GM12878 (cell line): ENCODE data around the gene GMPR2. TPM values are rescaled to one million over a fixed set of nuclear protein-coding genes. Genes with fewer than 3 reads are reported as not detected.

ENCODE experiments used
- BHLHE40 ChIP-seq, 2 experiments: fragments of 450-650 bp in 1 of 2; IDR thresholded peaks; 2 replicates each; pipeline ENCODE4 v1.6.1; 2011 to 2017; ENCODE audit warnings: low read depth in 2 of 2, borderline replicate concordance in 1 of 2, improper control_type of control experiment in 1 of 2, low read length in 1 of 2, mild to moderate bottlenecking in 1 of 2
- CREM ChIP-seq: IDR thresholded peaks from 2 replicates; pipeline ENCODE4 v1.6.1; 2014; ENCODE audit warnings: antibody characterized with exemption, low read depth
- IKZF2 ChIP-seq, 2 experiments: fragments of 450-650 bp; IDR thresholded peaks; 2 replicates each; pipeline ENCODE4 v1.6.1; 2017; ENCODE audit warnings: mild to moderate bottlenecking in 2 of 2, moderate library complexity in 2 of 2
- POLR2A ChIP-seq: IDR thresholded peaks from 2 replicates; pipeline ENCODE4 v1.6.1; 2011; ENCODE audit warnings: low read depth, mild to moderate bottlenecking, low read length
- TBL1XR1 ChIP-seq: IDR thresholded peaks from 2 replicates; pipeline ENCODE4 v1.6.1; 2012; ENCODE audit warnings: low read depth, low read length, improper control_type of control experiment
- ZNF622 ChIP-seq: fragments of 450-650 bp; IDR thresholded peaks from 2 replicates; pipeline ENCODE4 v1.6.1; 2017; ENCODE audit warnings: mild to moderate bottlenecking, inconsistent platforms
- polyA plus RNA-seq, 11 experiments: library from polyadenylated mRNA; depleted of rRNA in 4 of 11; unstranded in 6 of 11; stranded (reverse) in 5 of 11; fragments of >200 nt; fragmentation: Nextera tagmentation in 4 of 11; fragmentation: Illumina TruSeq in 1 of 11; extraction: Ambion mirVana in 4 of 11; extraction: Trizol in 1 of 11; gene quantifications; 1 replicate in 1 of 11; 2 replicates in 10 of 11; pipeline versions ENCODE4 v1.2.1 to v1.2.3, GENCODE V29; 2011 to 2016; ENCODE audit warnings: inconsistent platforms in 2 of 11, missing spikeins in 2 of 11, low read depth in 1 of 11
- total RNA-seq, 4 experiments: library from RNA; depleted of rRNA in 3 of 4; stranded (reverse); fragments of >200 nt in 3 of 4; fragmentation: Illumina TruSeq in 1 of 4; extraction: Trizol in 1 of 4; gene quantifications; 2 replicates each; pipeline versions ENCODE4 v1.2.1 to v1.2.3, GENCODE V29; 2013 to 2021
- TF ChIP-seq, protein P1 (sequence below): fragments of 450-650 bp; formaldehyde crosslinking; IDR thresholded peaks from 2 replicates; pipeline ENCODE4 v1.4.0; 2020; ENCODE audit warnings: mild to moderate bottlenecking, moderate library complexity
- TF ChIP-seq, protein P2 (sequence below): fragments of 450-650 bp; IDR thresholded peaks from 2 replicates; pipeline ENCODE4 v1.6.1; 2014; ENCODE audit warnings: mild to moderate bottlenecking
- TF ChIP-seq, protein P3 (sequence below): fragments of 450-650 bp; IDR thresholded peaks from 2 replicates; pipeline ENCODE4 v1.6.1; 2017; ENCODE audit warnings: low read depth, mild to moderate bottlenecking, moderate library complexity
- TF ChIP-seq, protein P4 (sequence below): IDR thresholded peaks from 2 replicates; pipeline ENCODE4 v1.6.1; 2012; ENCODE audit warnings: low read depth, low read length, improper control_type of control experiment

The GMPR2 gene
- total and polyA plus RNA-seq, 10 of the 15 experiments (the other 5 are each of a cell fraction or from before 2014, with no cell fraction given) = 55.1 to 80.3 (median 61.5) TPM

DNA sequence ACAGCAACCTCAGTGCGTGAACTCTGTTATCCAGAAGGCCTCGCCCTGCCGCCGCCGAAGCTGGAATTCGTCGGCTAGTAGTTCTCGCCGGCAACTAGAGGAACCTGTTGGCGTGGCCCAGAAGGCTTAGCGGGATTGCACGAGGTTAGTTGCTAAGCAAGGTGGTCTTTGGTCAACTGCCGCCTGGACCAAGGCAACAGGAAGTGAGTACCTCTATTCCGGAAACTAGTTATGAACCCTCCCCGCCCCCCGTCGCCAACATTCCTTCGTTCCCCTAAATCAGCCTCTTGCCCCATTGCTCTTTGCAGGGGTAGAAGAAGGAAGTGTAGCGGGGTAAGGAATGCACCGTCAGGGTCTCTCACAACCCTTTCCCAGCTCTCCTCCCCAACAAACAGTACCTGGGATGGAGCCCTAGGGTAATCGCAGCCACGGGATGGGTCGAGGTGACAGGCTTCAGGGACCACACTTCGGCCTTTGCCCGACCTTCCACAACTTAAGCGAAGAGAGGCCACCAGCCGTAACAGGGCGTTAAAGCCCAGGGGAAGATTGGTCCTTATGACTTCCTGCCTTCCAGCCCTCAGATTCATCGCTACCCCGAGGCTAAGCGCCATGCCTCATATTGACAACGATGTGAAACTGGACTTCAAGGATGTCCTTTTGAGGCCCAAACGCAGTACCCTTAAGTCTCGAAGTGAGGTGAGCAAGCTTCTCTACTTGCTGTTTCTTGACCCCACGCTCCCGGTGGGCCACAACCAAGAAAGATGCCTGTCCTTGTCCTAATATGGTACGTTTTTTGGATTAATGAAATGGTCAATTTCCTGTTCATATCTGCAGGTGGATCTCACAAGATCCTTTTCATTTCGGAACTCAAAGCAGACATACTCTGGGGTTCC, at the start of gene GMPR2 (continued):
- TF ChIP-seq, protein P1, sequence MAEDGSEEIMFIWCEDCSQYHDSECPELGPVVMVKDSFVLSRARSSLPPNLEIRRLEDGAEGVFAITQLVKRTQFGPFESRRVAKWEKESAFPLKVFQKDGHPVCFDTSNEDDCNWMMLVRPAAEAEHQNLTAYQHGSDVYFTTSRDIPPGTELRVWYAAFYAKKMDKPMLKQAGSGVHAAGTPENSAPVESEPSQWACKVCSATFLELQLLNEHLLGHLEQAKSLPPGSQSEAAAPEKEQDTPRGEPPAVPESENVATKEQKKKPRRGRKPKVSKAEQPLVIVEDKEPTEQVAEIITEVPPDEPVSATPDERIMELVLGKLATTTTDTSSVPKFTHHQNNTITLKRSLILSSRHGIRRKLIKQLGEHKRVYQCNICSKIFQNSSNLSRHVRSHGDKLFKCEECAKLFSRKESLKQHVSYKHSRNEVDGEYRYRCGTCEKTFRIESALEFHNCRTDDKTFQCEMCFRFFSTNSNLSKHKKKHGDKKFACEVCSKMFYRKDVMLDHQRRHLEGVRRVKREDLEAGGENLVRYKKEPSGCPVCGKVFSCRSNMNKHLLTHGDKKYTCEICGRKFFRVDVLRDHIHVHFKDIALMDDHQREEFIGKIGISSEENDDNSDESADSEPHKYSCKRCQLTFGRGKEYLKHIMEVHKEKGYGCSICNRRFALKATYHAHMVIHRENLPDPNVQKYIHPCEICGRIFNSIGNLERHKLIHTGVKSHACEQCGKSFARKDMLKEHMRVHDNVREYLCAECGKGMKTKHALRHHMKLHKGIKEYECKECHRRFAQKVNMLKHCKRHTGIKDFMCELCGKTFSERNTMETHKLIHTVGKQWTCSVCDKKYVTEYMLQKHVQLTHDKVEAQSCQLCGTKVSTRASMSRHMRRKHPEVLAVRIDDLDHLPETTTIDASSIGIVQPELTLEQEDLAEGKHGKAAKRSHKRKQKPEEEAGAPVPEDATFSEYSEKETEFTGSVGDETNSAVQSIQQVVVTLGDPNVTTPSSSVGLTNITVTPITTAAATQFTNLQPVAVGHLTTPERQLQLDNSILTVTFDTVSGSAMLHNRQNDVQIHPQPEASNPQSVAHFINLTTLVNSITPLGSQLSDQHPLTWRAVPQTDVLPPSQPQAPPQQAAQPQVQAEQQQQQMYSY = no peak
- no peak for TF ChIP-seq BHLHE40 (IDR thresholded peaks at IDR 0.05; ENCODE audit: borderline replicate concordance in 1 of 2, low read depth in 2 of 2, low read length in 1 of 2)
- peak; percentile 26 to 36; a peak in 3 of 4 replicates for TF ChIP-seq IKZF2 (IDR thresholded peaks at IDR 0.05)
- TF ChIP-seq, protein P2, sequence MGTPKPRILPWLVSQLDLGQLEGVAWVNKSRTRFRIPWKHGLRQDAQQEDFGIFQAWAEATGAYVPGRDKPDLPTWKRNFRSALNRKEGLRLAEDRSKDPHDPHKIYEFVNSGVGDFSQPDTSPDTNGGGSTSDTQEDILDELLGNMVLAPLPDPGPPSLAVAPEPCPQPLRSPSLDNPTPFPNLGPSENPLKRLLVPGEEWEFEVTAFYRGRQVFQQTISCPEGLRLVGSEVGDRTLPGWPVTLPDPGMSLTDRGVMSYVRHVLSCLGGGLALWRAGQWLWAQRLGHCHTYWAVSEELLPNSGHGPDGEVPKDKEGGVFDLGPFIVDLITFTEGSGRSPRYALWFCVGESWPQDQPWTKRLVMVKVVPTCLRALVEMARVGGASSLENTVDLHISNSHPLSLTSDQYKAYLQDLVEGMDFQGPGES = peak; percentile 42; the same call in 1 of the 2 replicates
- TF ChIP-seq CREM = no peak
- TF ChIP-seq, protein P3, sequence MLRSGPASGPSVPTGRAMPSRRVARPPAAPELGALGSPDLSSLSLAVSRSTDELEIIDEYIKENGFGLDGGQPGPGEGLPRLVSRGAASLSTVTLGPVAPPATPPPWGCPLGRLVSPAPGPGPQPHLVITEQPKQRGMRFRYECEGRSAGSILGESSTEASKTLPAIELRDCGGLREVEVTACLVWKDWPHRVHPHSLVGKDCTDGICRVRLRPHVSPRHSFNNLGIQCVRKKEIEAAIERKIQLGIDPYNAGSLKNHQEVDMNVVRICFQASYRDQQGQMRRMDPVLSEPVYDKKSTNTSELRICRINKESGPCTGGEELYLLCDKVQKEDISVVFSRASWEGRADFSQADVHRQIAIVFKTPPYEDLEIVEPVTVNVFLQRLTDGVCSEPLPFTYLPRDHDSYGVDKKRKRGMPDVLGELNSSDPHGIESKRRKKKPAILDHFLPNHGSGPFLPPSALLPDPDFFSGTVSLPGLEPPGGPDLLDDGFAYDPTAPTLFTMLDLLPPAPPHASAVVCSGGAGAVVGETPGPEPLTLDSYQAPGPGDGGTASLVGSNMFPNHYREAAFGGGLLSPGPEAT = peak; percentile 58
- TF ChIP-seq, protein P4, sequence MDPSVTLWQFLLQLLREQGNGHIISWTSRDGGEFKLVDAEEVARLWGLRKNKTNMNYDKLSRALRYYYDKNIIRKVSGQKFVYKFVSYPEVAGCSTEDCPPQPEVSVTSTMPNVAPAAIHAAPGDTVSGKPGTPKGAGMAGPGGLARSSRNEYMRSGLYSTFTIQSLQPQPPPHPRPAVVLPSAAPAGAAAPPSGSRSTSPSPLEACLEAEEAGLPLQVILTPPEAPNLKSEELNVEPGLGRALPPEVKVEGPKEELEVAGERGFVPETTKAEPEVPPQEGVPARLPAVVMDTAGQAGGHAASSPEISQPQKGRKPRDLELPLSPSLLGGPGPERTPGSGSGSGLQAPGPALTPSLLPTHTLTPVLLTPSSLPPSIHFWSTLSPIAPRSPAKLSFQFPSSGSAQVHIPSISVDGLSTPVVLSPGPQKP = no peak
- TF ChIP-seq POLR2A = peak; percentile 59
- TF ChIP-seq TBL1XR1 = no peak
- TF ChIP-seq ZNF622 = no peak
- TF ChIP-seq, all 136 proteins: peak for 30
